ENCODE results near the gene MAIP1. TPM values are rescaled to one million over a fixed set of nuclear protein-coding genes. Genes with fewer than 3 reads are reported as not detected.

Gene MAIP1
- total RNA-seq, 1 experiment from 2014 or later = 32.3 TPM

- Histone ChIP-seq H3T11ph (ENCODE audit: low read length) (no peak overlapping the region), H3K27me3 (ENCODE audit: insufficient read depth, low read length) (no peaks in the 10 kb centered on the region), H4K8ac (replicated peaks; ENCODE audit: insufficient read length, low read depth, low read length) (no peak overlapping the region), H2BK12ac (ENCODE audit: insufficient read length, low read depth, low read length) (no peak overlapping the region), H4K20me1 (ENCODE audit: control insufficient read depth, insufficient read depth, insufficient read length) (no peaks in the 10 kb centered on the region), H4K5ac (ENCODE audit: insufficient read length, low read depth, low read length) (no peak overlapping the region), H2AFZ (ENCODE audit: low read length) (no peak overlapping the region), H4K91ac (ENCODE audit: insufficient read length, low read depth, low read length) (no peak overlapping the region), H2BK5ac (ENCODE audit: insufficient read length, low read length) (no peak overlapping the region), H3K27ac (ENCODE audit: insufficient read length, low read depth, low read length) (no peak overlapping the region), H3K4me1 (ENCODE audit: insufficient read depth, low read length) (no peaks in the 10 kb centered on the region), H3K79me2 (ENCODE audit: insufficient read depth, low read length) (no peaks in the 10 kb centered on the region), H3K14ac (ENCODE audit: insufficient read depth, low read length) (no peak overlapping the region), H3K56ac (ENCODE audit: insufficient read length, low read depth, low read length) (no peak overlapping the region), H3K9ac (ENCODE audit: extremely low read depth, insufficient read length, low read length) (no peak overlapping the region), H3K18ac (ENCODE audit: insufficient read length, low read depth, low read length) (no peak overlapping the region), H3K4me2 (ENCODE audit: insufficient read depth, insufficient read length, low read length) (no peak overlapping the region), H3K23ac (ENCODE audit: insufficient read length, low read depth, low read length) (no peak overlapping the region), H3K23me2 (ENCODE audit: insufficient read length, low read depth, low read length, poor library complexity, severe bottlenecking) (no peaks in the 10 kb centered on the region), H3K9me3 (ENCODE audit: control insufficient read depth, low read depth, low read length) (no peaks in the 10 kb centered on the region), H3K4ac (ENCODE audit: low read depth, low read length) (no peak overlapping the region), H2AK5ac (ENCODE audit: insufficient read length, low read length) (no peak overlapping the region), H2BK15ac (ENCODE audit: low read depth, low read length) (no peak overlapping the region), H2BK120ac (ENCODE audit: low read depth, low read length, poor library complexity, severe bottlenecking) (no peak overlapping the region), H3K79me1 (ENCODE audit: insufficient read depth, low read depth, low read length, poor library complexity, severe bottlenecking) (no peaks in the 10 kb centered on the region), H2BK20ac (ENCODE audit: low read depth, low read length, poor library complexity, severe bottlenecking) (no peak overlapping the region)
- Mint-ChIP-seq H3K4me1 (no peaks in the 10 kb centered on the region), H3K4me3 (no peak overlapping the region), H3K9me3 (no peaks in the 10 kb centered on the region), H3K36me3 (ENCODE audit: insufficient read depth in 1 of 3, low read depth in 3 of 3) (peaks cover 27 to 69% (median 66%) of the 10 kb centered on the region in 3 experiments), H3K27ac (no peak overlapping the region), H3K27me3 (ENCODE audit: low read depth) (no peaks in the 10 kb centered on the region)
- WGBS (ENCODE audit: extremely low coverage, insufficient read length, low lambda C conversion rate) = no CpG with 5 or more reads among the region's 4 CpGs
- DNase-seq = no peak
- TF ChIP-seq CTCF (conservative IDR thresholded peaks at IDR 0.05) = no peak
These were observed 12.0 kb upstream of the MAIP1 start for GRCh38 chr2:199943373-199943772.
